Omental fat pad (tissue), 4 donors: ENCODE results near the gene PCBP3. TPM values are rescaled to one million over a fixed set of nuclear protein-coding genes. Genes with fewer than 3 reads are reported as not detected.

ENCODE experiments used
- ATAC-seq: fragments of 150-250 bp; one replicate; pipeline ENCODE4 v1.9.1; 2016; ENCODE audit warnings: mild to moderate bottlenecking, moderate library complexity; ENCODE audit not compliant: low FRiP score
- DNase-seq: peaks from one replicate; pipeline ENCODE4 v3.0.0-alpha.2; 2019; ENCODE audit warnings: low spot score
- CTCF ChIP-seq, 3 donors: fragments of 450-650 bp; IDR thresholded peaks; one replicate each; pipeline ENCODE4 v1.5.1; 2016 to 2017; ENCODE audit warnings: antibody characterized with exemption in 3 of 3, mild to moderate bottlenecking in 3 of 3, moderate library complexity in 2 of 3
- total RNA-seq, 4 donors: library from RNA; depleted of rRNA; stranded (reverse); fragments of >200 nt; gene quantifications; one replicate each; pipeline ENCODE4 v1.1.0, GENCODE V29; 2016

Gene PCBP3
- total RNA-seq, 4 donors from 2014 or later = 1.1 to 26.8 (median 14.8) TPM

GRCh38 chr21:45736690-45737484 lies 93.4 kb downstream of the PCBP3 start:
- DNase-seq (no peak), ATAC-seq (no peak)
- TF ChIP-seq CTCF (IDR thresholded peaks at IDR 0.05) = no peak

GRCh38 chr21:45737485-45738166 lies 94.1 kb downstream of the PCBP3 start:
- no peak for DNase-seq
- ATAC-seq = no peak
- TF ChIP-seq CTCF (IDR thresholded peaks at IDR 0.05) = no peak

GRCh38 chr21:45739218-45740087 lies 95.9 kb downstream of the PCBP3 start:
- DNase-seq (no peak), ATAC-seq (no peak)
- TF ChIP-seq CTCF (IDR thresholded peaks at IDR 0.05) = no peak

- TF ChIP-seq CTCF (IDR thresholded peaks at IDR 0.05) = no peak
- DNase-seq (no peak), ATAC-seq (no peak)
Observed at GRCh38 chr21:45740088-45740440, 96.5 kb downstream of the PCBP3 start.

GRCh38 chr21:45740491-45741357 lies 97.2 kb downstream of the PCBP3 start:
- ATAC-seq (no peak), DNase-seq (no peak)
- TF ChIP-seq CTCF (IDR thresholded peaks at IDR 0.05) = no peak

GRCh38 chr21:45741691-45742090 lies 98.2 kb downstream of the PCBP3 start:
- no peak for DNase-seq
- no peak for ATAC-seq
- no peak for TF ChIP-seq CTCF (IDR thresholded peaks at IDR 0.05)
